H1 (cell line): ENCODE results near the gene MTMR6.

Experiments
- SIN3A ChIP-seq, 2 experiments: IDR thresholded peaks in 1 of 2; conservative IDR thresholded peaks in 1 of 2; 2 replicates each; pipeline ENCODE4 v1.6.1; 2011 to 2012; ENCODE audit warnings: low read length in 2 of 2, improper control_type of control experiment in 1 of 2, low read depth in 1 of 2, mild to moderate bottlenecking in 1 of 2
- TF ChIP-seq, protein P1 (sequence below): IDR thresholded peaks from 2 replicates; pipeline ENCODE4 v1.6.1; 2012; ENCODE audit warnings: inconsistent platforms

DNA sequence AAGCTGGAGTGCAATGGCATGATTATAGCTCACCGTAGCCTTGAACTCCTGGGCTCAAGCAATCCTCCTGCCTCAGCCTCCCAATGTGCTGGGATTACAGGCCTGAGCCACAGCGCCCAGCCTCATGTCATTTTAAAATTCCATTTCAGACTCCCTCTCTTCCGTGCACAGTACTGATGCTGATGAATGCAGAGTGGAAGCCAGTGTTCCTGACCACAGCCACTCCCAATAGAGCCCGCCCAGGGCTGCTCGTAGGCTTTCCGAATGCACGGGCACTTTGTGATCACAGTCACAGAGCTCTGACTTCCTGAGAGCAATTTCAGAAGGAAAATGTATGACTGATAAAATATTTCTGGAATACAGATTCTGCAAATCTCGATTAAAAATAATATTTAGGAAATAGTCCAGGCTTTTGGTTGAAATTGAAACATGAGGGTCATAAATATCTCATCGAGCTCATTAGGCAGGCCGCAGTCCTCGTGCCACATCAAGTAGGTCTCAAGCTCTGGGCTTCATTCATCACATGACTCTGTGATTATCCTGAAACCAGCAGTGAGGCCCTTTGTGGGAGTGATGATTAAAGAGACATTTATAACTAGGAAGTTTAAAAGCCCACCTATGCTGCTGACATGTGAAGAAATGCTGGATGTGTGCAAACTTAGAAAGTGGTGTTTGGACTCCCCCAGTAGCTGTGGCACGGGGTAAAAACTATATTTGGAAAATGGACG, 76.3 kb downstream of the MTMR6 start:
- TF ChIP-seq SIN3A (conservative IDR thresholded peaks at IDR 0.05 in 1 of 2, IDR thresholded peaks at IDR 0.05 in 1 of 2; ENCODE audit: low read depth in 1 of 2, low read length in 2 of 2), result no peak
- TF ChIP-seq, protein P1, sequence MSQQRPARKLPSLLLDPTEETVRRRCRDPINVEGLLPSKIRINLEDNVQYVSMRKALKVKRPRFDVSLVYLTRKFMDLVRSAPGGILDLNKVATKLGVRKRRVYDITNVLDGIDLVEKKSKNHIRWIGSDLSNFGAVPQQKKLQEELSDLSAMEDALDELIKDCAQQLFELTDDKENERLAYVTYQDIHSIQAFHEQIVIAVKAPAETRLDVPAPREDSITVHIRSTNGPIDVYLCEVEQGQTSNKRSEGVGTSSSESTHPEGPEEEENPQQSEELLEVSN, result no peak
